ENCODE results near the gene BCL11B. TPM values are rescaled to one million over a fixed set of nuclear protein-coding genes. Genes with fewer than 3 reads are reported as not detected.

The BCL11B gene
- total RNA-seq, 6 donors from 2014 or later = 1.1 to 4.5 (median 2.2) TPM

GRCh38 chr14:99124482-99125105, 147.4 kb downstream of the BCL11B start:
- no peaks in the 10 kb centered on the region for H3K27me3 ChIP-seq
- no peak overlapping the region for H3K27ac ChIP-seq
- TF ChIP-seq POLR2AphosphoS5 (IDR thresholded peaks at IDR 0.05) (no peak), EP300 (IDR thresholded peaks at IDR 0.05) (no peak), CTCF (IDR thresholded peaks at IDR 0.05) (no peak), POLR2A (IDR thresholded peaks at IDR 0.05) (no peak)
- H3K9me3 ChIP-seq = no peaks in the 10 kb centered on the region
- WGBS, 2 donors = 79 to 85% methylated on average over 6 to 9 of the region's 10 CpGs
- no peak overlapping the region for H3K4me3 ChIP-seq
- no peaks in the 10 kb centered on the region for H3K4me1 ChIP-seq
- ATAC-seq (ENCODE audit: low FRiP score in 2 of 2) (no peak), DNase-seq (peak in 1 of 2 donors; percentile 57)
- no peaks in the 10 kb centered on the region for H3K36me3 ChIP-seq

GRCh38 chr14:99123208-99123870, 148.7 kb downstream of the BCL11B start:
- Histone ChIP-seq H3K4me1 (no peaks in the 10 kb centered on the region), H3K9me3 (no peaks in the 10 kb centered on the region), H3K36me3 (no peaks in the 10 kb centered on the region), H3K4me3 (no peak overlapping the region), H3K27me3 (no peaks in the 10 kb centered on the region), H3K27ac (no peak overlapping the region)
- TF ChIP-seq CTCF (IDR thresholded peaks at IDR 0.05) (no peak), POLR2AphosphoS5 (IDR thresholded peaks at IDR 0.05) (no peak), EP300 (IDR thresholded peaks at IDR 0.05) (no peak), POLR2A (IDR thresholded peaks at IDR 0.05) (no peak)
- ATAC-seq (ENCODE audit: low FRiP score in 2 of 2) (no peak), DNase-seq (no peak)
- WGBS, 2 donors = 86 to 90% methylated on average over 9 of the region's 9 CpGs

- H3K4me3 ChIP-seq = no peak overlapping the region
- no peaks in the 10 kb centered on the region for H3K4me1 ChIP-seq
- no peaks in the 10 kb centered on the region for H3K36me3 ChIP-seq
- DNase-seq = no peak
- no peaks in the 10 kb centered on the region for H3K27me3 ChIP-seq
- no peaks in the 10 kb centered on the region for H3K9me3 ChIP-seq
- no peak for ATAC-seq (ENCODE audit: low FRiP score in 2 of 2)
- no peak for TF ChIP-seq POLR2AphosphoS5 (IDR thresholded peaks at IDR 0.05)
- no peak for TF ChIP-seq POLR2A (IDR thresholded peaks at IDR 0.05)
- TF ChIP-seq CTCF (IDR thresholded peaks at IDR 0.05) = no peak
- no peak for TF ChIP-seq EP300 (IDR thresholded peaks at IDR 0.05)
- WGBS, 2 donors = 80 to 81% methylated on average over 18 of the region's 18 CpGs
- H3K27ac ChIP-seq = no peak overlapping the region
Measured at GRCh38 chr14:99122521-99123125, 149.4 kb downstream of the BCL11B start.

- no peaks in the 10 kb centered on the region for H3K27me3 ChIP-seq
- no peak overlapping the region for H3K4me3 ChIP-seq
- H3K27ac ChIP-seq = no peak overlapping the region
- TF ChIP-seq EP300 (IDR thresholded peaks at IDR 0.05) = no peak
- TF ChIP-seq POLR2A (IDR thresholded peaks at IDR 0.05) = no peak
- TF ChIP-seq POLR2AphosphoS5 (IDR thresholded peaks at IDR 0.05) = no peak
- no peak for TF ChIP-seq CTCF (IDR thresholded peaks at IDR 0.05)
- ATAC-seq (ENCODE audit: low FRiP score in 2 of 2) = no peak
- H3K4me1 ChIP-seq = no peaks in the 10 kb centered on the region
- 92 to 93% methylated on average over 13 of the region's 13 CpGs for WGBS, 2 donors
- H3K36me3 ChIP-seq = no peaks in the 10 kb centered on the region
- no peaks in the 10 kb centered on the region for H3K9me3 ChIP-seq
- no peak for DNase-seq
Measured at GRCh38 chr14:99121319-99121875, 150.6 kb downstream of the BCL11B start.

Data from upper lobe of left lung (tissue), 6 donors.